ENCODE results near the gene SMURF2. TPM values are rescaled to one million over a fixed set of nuclear protein-coding genes. Genes with fewer than 3 reads are reported as not detected.

The SMURF2 gene
- total and polyA plus RNA-seq, 10 of the 15 experiments (the other 5 are each of a cell fraction or from before 2014, with no cell fraction given), result 2.8 to 13.4 (median 7.5) TPM

DNA sequence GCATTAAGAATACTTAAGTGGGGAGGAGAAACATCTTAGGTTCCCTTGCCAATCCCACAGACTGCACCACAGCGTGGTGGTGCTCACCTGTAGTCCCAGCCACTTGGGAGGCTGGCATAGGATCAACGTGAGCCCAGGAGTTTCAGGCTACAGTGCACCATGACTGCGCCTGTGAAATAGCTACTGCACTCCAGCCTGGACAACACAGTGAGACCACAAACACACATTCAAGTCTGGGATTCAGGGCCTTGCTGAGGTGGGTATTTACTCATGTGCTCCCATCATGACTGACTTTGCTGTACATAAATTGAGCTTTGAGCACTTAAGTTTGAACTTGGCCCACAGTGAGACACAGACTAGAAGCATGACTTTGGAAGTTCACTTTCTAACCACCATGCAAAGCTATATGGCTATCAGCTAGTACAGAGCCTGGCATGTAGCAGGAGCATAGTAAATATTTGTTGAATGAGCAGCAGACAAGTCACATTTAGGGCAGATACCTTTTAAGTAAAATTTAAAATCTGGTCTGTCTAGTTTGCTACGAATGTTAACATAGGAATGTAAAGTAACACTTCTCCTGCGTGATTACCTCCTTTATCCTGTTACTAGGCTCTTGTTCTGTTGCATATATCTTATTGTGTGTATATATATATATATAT is 121.9 kb downstream of the SMURF2 start:
- Histone ChIP-seq H3K4me1 (ENCODE audit: control insufficient read depth, insufficient read depth, low read length) (no peaks in the 10 kb centered on the region), H2AFZ (ENCODE audit: control insufficient read depth, low read depth, low read length) (no peak overlapping the region), H4K20me1 (ENCODE audit: control insufficient read depth, insufficient read depth) (no peaks in the 10 kb centered on the region), H3K9me3 (replicated peaks; ENCODE audit: control insufficient read depth, insufficient read depth, low read length) (no peaks in the 10 kb centered on the region), H3K4me2 (ENCODE audit: control insufficient read depth, insufficient read depth) (no peak overlapping the region), H3K27ac (ENCODE audit: control insufficient read depth, insufficient read depth) (no peak overlapping the region), H3K36me3 (ENCODE audit: control insufficient read depth in 2 of 2, insufficient read depth in 2 of 2, low read length in 1 of 2) (peaks cover 3 to 6% of the 10 kb centered on the region in 2 experiments), H3K4me3 (no peak overlapping the region), H3K79me2 (ENCODE audit: control insufficient read depth, insufficient read depth, low read length) (no peaks in the 10 kb centered on the region), H3K9ac (ENCODE audit: control insufficient read depth, insufficient read depth, low read length) (no peak overlapping the region), H3K27me3 (replicated peaks in 1 of 2; ENCODE audit: control insufficient read depth in 2 of 2, insufficient read depth in 2 of 2, low read length in 1 of 2) (no peaks in the 10 kb centered on the region)
- DNase-seq (ENCODE audit: low read depth, low spot score) (no peak), FAIRE-seq (no peak), ATAC-seq (no peak)
- SMC1A ChIA-PET (ENCODE audit: uncharacterized antibody, unreplicated experiment), result interaction anchor here (0.8 to 1.8 kb wide), 2 partner anchors 14 to 15 kb away, joined by 3 to 4 read pairs; no protein-coding TSS in a partner anchor
- BruUV-seq (replicated peaks), result no TSS peak
- WGBS (ENCODE audit: insufficient coverage, insufficient replicate concordance, low lambda C conversion rate, missing lambda C conversion rate), result 97% methylated on average over 5 of the region's 5 CpGs
- in situ Hi-C loops (cut with MboI), result no loop called here
- TF ChIP-seq SUPT20H (IDR thresholded peaks at IDR 0.05; ENCODE audit: borderline replicate concordance, control insufficient read depth, low read depth, low read length) (no peak), POLR2A (IDR thresholded peaks at IDR 0.05; ENCODE audit: low read depth, low read length) (peak; percentile 40; the same call in 1 of the 2 replicates)
- intact Hi-C loops (cut with micrococcal nuclease; ENCODE audit: unreplicated experiment), result no loop called here
- POLR2A ChIA-PET, result interaction anchor here (1.5 kb wide), 1 partner anchor 8 kb away, joined by 3 read pairs; no protein-coding TSS in a partner anchor
- CTCF ChIA-PET, result no interaction called here
- RAD21 ChIA-PET (ENCODE audit: unreplicated experiment), result interaction anchor here (0.7 kb wide), 1 partner anchor 122 kb away, joined by 3 read pairs; no protein-coding TSS in a partner anchor

- over 99% methylated on average over 7 of the region's 7 CpGs for WGBS (ENCODE audit: insufficient coverage, insufficient replicate concordance, low lambda C conversion rate, missing lambda C conversion rate)
- ChIA-PET RAD21 (ENCODE audit: unreplicated experiment) (interaction anchor here (1.1 kb wide), 1 partner anchor 217 kb away, joined by 4 read pairs; no protein-coding TSS in a partner anchor), POLR2A (interaction anchor here (1.5 kb wide), 1 partner anchor 9 kb away, joined by 3 read pairs; no protein-coding TSS in a partner anchor), SMC1A (ENCODE audit: uncharacterized antibody, unreplicated experiment) (interaction anchor here (0.7 to 1.8 kb wide), 3 partner anchors 15 to 112 kb away, joined by 3 to 4 read pairs (median 4); no protein-coding TSS in a partner anchor), CTCF (interaction anchor here (0.6 to 2.8 kb wide), 5 partner anchors 109 to 560 kb away, joined by 3 to 15 read pairs (median 3); no protein-coding TSS in a partner anchor)
- FAIRE-seq (no peak), DNase-seq (ENCODE audit: low read depth, low spot score) (no peak), ATAC-seq (no peak)
- no peaks in the 10 kb centered on the region for H3K27me3 ChIP-seq (replicated peaks in 1 of 2; ENCODE audit: control insufficient read depth in 2 of 2, insufficient read depth in 2 of 2, low read length in 1 of 2)
- H4K20me1 ChIP-seq (ENCODE audit: control insufficient read depth, insufficient read depth), result no peaks in the 10 kb centered on the region
- H3K36me3 ChIP-seq (ENCODE audit: control insufficient read depth in 2 of 2, insufficient read depth in 2 of 2, low read length in 1 of 2), result peaks cover 6 to 17% of the 10 kb centered on the region in 2 experiments
- no peak overlapping the region for H3K4me2 ChIP-seq (ENCODE audit: control insufficient read depth, insufficient read depth)
- in situ Hi-C loops (cut with MboI) (no loop called here), intact Hi-C loops (cut with micrococcal nuclease; ENCODE audit: unreplicated experiment) (no loop called here)
- H3K9me3 ChIP-seq (replicated peaks; ENCODE audit: control insufficient read depth, insufficient read depth, low read length), result no peaks in the 10 kb centered on the region
- H3K27ac ChIP-seq (ENCODE audit: control insufficient read depth, insufficient read depth), result no peak overlapping the region
- no peak for TF ChIP-seq MXI1 (IDR thresholded peaks at IDR 0.05; ENCODE audit: low read depth, low read length)
- TF ChIP-seq POLR2A (IDR thresholded peaks at IDR 0.05; ENCODE audit: low read depth, low read length), result peak; percentile 28; the same call in 1 of the 2 replicates
- H2AFZ ChIP-seq (ENCODE audit: control insufficient read depth, low read depth, low read length), result no peak overlapping the region
- BruUV-seq (replicated peaks), result no TSS peak
- no peak overlapping the region for H3K9ac ChIP-seq (ENCODE audit: control insufficient read depth, insufficient read depth, low read length)
- H3K79me2 ChIP-seq (ENCODE audit: control insufficient read depth, insufficient read depth, low read length), result no peaks in the 10 kb centered on the region
- H3K4me1 ChIP-seq (ENCODE audit: control insufficient read depth, insufficient read depth, low read length), result no peaks in the 10 kb centered on the region
- H3K4me3 ChIP-seq, result no peak overlapping the region
Observed at GRCh38 chr17:64538508-64539130, 123.5 kb downstream of the SMURF2 start.
